Measurements from ENCODE around the gene IFT172. TPM values are rescaled to one million over a fixed set of nuclear protein-coding genes. Genes with fewer than 3 reads are reported as not detected.

IFT172 gene
- total and polyA plus RNA-seq, 2 experiments from 2014 or later: 9.1 to 17.6 TPM

DNA sequence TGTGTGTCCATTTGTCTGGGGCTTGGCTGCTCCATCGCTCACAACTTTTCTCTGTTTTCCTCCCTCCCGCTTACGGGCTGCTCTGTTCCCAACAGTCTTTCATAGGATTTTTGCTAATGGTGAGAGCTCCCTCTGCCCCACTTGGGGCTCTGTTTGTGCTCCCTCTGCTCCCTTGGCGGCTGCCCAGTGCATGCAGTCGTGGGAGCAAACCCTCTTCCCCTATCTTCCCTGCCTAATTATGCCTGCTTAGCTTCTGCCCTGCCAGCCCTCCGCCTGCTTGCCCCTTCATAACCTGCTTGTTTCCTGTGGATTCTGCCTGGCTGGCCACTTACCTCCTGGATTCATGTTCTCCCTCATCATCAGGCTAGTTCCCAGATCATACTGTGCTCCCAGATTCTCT lies 53.9 kb downstream of the IFT172 start:
- H3K4me3 Mint-ChIP-seq: no peak overlapping the region
- Histone ChIP-seq H3K27ac (ENCODE audit: low read depth) (no peak overlapping the region), H3K4me3 (no peak overlapping the region), H4K20me1 (replicated peaks; ENCODE audit: insufficient read depth) (peaks cover 13% of the 10 kb centered on the region; the same call in 1 of the 2 replicates), H3K9me2 (ENCODE audit: insufficient read depth) (no peaks in the 10 kb centered on the region), H3K79me2 (replicated peaks; ENCODE audit: insufficient read depth) (peaks cover 23% of the 10 kb centered on the region), H3K4me1 (ENCODE audit: insufficient read depth) (no peaks in the 10 kb centered on the region), H3K36me3 (ENCODE audit: insufficient read depth) (peaks cover 34% of the 10 kb centered on the region), H2AFZ (no peak overlapping the region), H3K27me3 (ENCODE audit: insufficient read depth) (no peaks in the 10 kb centered on the region), H3K4me2 (no peak overlapping the region), H3F3A (replicated peaks; ENCODE audit: low read depth) (peaks cover 7% of the 10 kb centered on the region; the same call in 1 of the 2 replicates)
- no peaks in the 10 kb centered on the region for H3K9me3 Mint-ChIP-seq
- peaks cover 2% of the 10 kb centered on the region for H3K27me3 Mint-ChIP-seq (ENCODE audit: insufficient read depth, low read depth, poor library complexity)
- peaks cover 66% of the 10 kb centered on the region for H3K36me3 Mint-ChIP-seq (ENCODE audit: low read depth)
- H3K27ac Mint-ChIP-seq: no peak overlapping the region
- DNase-seq (ENCODE audit: low spot score) (no peak), ATAC-seq (no peak)
- TF ChIP-seq NANOG (IDR thresholded peaks at IDR 0.05; ENCODE audit: borderline replicate concordance) (no peak), STAT1 (IDR thresholded peaks at IDR 0.05; ENCODE audit: unreplicated experiment) (no peak), EZH2phosphoT487 (IDR thresholded peaks at IDR 0.05; ENCODE audit: unreplicated experiment) (no peak), EZH2 (IDR thresholded peaks at IDR 0.05; ENCODE audit: low read depth, unreplicated experiment) (no peak), CREB1 (CRISPR knock-in tag; IDR thresholded peaks at IDR 0.05; ENCODE audit: low read depth) (no peak), POLR2AphosphoS5 (IDR thresholded peaks at IDR 0.05; ENCODE audit: low read depth) (no peak), REST (IDR thresholded peaks at IDR 0.05; ENCODE audit: unreplicated experiment) (no peak), ZNF462 (CRISPR knock-in tag; IDR thresholded peaks at IDR 0.05) (no peak), JUNB (IDR thresholded peaks at IDR 0.05; ENCODE audit: unreplicated experiment) (no peak), ZNF331 (CRISPR knock-in tag; IDR thresholded peaks at IDR 0.05; ENCODE audit: low read depth) (no peak), ZNF114 (CRISPR knock-in tag; IDR thresholded peaks at IDR 0.05) (no peak)
- TF ChIP-seq, protein P1, sequence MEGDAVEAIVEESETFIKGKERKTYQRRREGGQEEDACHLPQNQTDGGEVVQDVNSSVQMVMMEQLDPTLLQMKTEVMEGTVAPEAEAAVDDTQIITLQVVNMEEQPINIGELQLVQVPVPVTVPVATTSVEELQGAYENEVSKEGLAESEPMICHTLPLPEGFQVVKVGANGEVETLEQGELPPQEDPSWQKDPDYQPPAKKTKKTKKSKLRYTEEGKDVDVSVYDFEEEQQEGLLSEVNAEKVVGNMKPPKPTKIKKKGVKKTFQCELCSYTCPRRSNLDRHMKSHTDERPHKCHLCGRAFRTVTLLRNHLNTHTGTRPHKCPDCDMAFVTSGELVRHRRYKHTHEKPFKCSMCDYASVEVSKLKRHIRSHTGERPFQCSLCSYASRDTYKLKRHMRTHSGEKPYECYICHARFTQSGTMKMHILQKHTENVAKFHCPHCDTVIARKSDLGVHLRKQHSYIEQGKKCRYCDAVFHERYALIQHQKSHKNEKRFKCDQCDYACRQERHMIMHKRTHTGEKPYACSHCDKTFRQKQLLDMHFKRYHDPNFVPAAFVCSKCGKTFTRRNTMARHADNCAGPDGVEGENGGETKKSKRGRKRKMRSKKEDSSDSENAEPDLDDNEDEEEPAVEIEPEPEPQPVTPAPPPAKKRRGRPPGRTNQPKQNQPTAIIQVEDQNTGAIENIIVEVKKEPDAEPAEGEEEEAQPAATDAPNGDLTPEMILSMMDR (conservative IDR thresholded peaks at IDR 0.05; ENCODE audit: low read depth in 2 of 2): no peak
- TF ChIP-seq, protein P2, sequence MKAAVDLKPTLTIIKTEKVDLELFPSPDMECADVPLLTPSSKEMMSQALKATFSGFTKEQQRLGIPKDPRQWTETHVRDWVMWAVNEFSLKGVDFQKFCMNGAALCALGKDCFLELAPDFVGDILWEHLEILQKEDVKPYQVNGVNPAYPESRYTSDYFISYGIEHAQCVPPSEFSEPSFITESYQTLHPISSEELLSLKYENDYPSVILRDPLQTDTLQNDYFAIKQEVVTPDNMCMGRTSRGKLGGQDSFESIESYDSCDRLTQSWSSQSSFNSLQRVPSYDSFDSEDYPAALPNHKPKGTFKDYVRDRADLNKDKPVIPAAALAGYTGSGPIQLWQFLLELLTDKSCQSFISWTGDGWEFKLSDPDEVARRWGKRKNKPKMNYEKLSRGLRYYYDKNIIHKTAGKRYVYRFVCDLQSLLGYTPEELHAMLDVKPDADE (IDR thresholded peaks at IDR 0.05): no peak
- H3K4me1 Mint-ChIP-seq: peaks cover 2% of the 10 kb centered on the region; the same call in 1 of the 3 replicates
